Fibroblast of villous mesenchyme (primary cell): ENCODE data around the gene ARHGAP32. TPM values are rescaled to one million over a fixed set of nuclear protein-coding genes. Genes with fewer than 3 reads are reported as not detected.

Source experiments
- DNase-seq: peaks from one replicate; pipeline ENCODE4 v3.0.0-alpha.2; 2010; ENCODE audit warnings: low read depth
- H3K4me3 ChIP-seq: 2 replicates; pipeline ENCODE4 v1.5.1; 2011; ENCODE audit warnings: low read depth, mild to moderate bottlenecking, low read length
- CTCF ChIP-seq: IDR thresholded peaks from 2 replicates; pipeline ENCODE4 v1.5.1; 2012; ENCODE audit warnings: low read depth, mild to moderate bottlenecking, low read length; ENCODE audit not compliant: insufficient read depth
- total RNA-seq: library from RNA; depleted of rRNA; stranded (reverse); fragments of >200 nt; gene quantifications from 2 replicates; pipeline ENCODE4 v1.2.3, GENCODE V29; 2012

ARHGAP32 gene
- total RNA-seq, 1 donor, result 9.5 TPM

GRCh38 chr11:128927683-128928336 is 264.3 kb downstream of the ARHGAP32 start:
- DNase-seq, result no peak
- TF ChIP-seq CTCF, result no peak

GRCh38 chr11:128927108-128927461 is 265.0 kb downstream of the ARHGAP32 start:
- TF ChIP-seq CTCF, result no peak
- no peak overlapping the region for H3K4me3 ChIP-seq
- no peak for DNase-seq

More at GRCh38 chr11:128927683-128928336, 264.3 kb downstream of the ARHGAP32 start:
- H3K4me3 ChIP-seq, result no peak overlapping the region

- TF ChIP-seq CTCF, result no peak
- no peak overlapping the region for H3K4me3 ChIP-seq
- DNase-seq, result no peak
Observed at GRCh38 chr11:128926437-128927107, 265.6 kb downstream of the ARHGAP32 start.

- TF ChIP-seq CTCF, result no peak
- no peak overlapping the region for H3K4me3 ChIP-seq
- no peak for DNase-seq
Observed at GRCh38 chr11:128926000-128926399, 266.1 kb downstream of the ARHGAP32 start.

- no peak for TF ChIP-seq CTCF
- DNase-seq, result no peak
- H3K4me3 ChIP-seq, result no peak overlapping the region
Observed at GRCh38 chr11:128925250-128925600, 266.9 kb downstream of the ARHGAP32 start.

GRCh38 chr11:128924510-128925249 is 267.4 kb downstream of the ARHGAP32 start:
- TF ChIP-seq CTCF, result no peak
- DNase-seq, result no peak
- H3K4me3 ChIP-seq, result no peak overlapping the region
